NCI-H1092 (cell line): Measurements from ENCODE around the gene NUDCD3.

Experiments used
- DNase-seq: peaks from one replicate; lab custom pipeline; 2025; lab: John Stamatoyannopoulos, UW

The NUDCD3 gene

DNA sequence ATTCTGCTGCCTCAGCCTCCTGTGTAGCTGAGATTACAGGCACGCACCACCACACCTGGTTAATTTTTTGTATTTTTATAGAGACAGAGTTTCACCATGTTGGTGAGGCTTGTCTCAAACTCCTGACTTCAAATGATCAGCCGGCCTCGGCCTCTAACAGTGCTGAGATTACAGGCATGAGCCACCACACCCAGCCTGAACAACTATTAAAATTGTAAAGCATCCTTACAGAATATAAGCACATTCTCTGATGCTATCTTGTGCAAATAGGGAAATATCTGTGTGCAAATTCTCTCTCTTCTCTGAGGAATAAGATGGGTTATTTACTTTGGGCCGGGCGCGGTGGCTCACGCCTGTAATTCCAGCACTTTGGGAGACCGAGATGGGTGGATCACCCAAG is 12.5 kb downstream of the NUDCD3 start:
- no peak for DNase-seq

DNA sequence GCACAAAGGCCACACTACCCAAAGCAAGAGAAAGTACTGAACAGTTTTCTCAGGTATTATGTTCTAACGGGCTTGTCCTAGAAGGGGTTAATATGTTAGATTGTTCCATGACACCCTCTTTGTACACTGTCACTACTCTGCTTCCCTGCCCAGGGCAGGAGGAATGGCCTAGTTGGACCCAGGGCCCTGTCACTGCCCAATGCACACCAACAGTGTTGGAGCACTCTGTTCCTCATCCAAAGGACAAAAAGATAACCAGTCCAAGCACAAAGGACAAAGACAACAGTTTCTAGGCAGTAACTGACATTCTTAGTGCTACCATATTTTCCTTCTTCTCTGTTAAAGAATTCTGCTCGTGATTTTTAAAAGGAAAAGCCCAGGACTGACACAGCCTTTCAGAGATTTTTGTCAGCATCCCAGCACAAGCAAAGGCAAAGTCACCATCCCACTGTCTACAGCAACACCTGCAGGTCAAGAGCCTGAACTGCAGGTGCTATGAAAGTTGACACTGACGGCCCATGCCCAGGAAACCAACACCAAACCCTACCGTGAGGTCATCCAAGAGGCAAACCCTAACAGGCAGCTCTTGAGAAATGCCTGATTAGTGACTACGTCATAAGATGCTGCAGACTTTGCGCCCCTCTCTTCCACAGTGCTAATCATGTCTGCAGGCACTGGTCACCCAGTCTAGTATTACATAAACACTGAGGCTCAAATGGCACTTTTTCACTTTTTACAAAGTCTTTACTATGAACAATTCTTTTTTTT is 13.2 kb downstream of the NUDCD3 start:
- peak; percentile 62 for DNase-seq

DNA sequence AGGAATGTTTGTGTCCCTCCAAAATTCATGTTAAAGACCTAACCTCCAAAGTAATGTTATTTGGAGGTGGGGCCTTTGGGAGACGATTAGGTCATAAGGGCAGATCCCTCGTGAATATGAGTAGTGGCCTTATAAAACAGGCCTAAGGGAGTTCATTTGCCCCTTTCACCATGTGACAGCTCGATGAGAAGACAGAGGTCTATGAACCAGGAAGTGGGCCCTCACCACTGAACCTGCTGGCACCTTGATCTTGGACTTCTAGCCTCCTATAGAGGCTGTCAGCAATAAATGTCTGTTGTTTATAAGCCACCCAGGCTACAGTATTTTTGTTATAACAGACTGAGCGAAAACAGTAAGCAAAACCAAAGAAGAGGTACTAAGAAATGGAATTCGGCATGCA is 14.1 kb downstream of the NUDCD3 start:
- no peak for DNase-seq

- DNase-seq: no peak
Measured at GRCh38 chr7:44473295-44473694, 17.2 kb downstream of the NUDCD3 start.

DNA sequence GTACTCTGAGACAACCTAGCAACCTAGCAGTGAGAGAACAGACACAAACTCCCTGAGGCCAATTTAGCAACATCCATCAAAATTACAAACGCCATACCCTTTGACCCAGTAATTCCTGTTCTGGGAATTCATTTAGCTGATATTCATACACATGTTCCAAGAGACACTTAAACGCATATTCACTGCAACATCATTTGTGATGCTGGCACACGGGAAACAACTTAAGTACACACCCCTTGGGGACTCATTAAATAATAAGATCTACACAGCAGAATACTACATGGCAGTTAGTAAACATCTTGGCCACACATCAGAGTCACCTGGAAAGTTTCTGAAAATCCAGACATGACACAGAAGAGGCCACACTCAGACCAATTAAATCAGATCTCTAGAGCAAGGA is 17.6 kb downstream of the NUDCD3 start:
- no peak for DNase-seq

GRCh38 chr7:44471850-44472249 is 18.6 kb downstream of the NUDCD3 start:
- DNase-seq: no peak

- peak; percentile 22 for DNase-seq
Measured at GRCh38 chr7:44471436-44471835, 19.0 kb downstream of the NUDCD3 start.

DNA sequence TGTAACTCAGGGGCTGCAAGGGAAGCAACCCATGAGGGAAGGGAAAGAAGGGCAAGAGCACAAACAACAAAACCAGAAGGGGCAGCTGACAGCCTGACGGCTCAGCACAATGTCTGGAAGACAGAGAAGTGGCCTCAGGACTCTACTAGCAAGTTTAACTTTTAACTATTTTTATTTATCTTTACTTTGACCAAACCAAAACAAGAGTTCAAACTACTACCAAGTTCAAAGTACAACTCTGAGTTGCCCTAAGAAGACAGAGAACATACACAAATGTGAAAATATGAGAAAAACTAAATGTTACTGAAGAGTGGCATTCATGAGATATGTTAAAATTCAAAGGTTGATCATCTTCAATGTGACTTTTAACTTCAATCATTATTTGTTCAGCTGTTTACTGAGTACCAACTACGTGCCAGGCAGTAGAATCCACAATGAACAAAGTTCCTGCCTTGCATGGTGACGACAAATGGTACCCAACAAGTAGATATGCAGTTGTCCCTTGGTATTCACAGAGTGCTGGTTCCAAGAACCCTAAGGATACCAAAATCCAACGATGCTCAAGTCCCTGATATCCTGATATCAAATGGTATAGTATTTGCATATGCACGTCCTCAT is 19.7 kb downstream of the NUDCD3 start:
- no peak for DNase-seq

GRCh38 chr7:44470135-44470479 is 20.4 kb downstream of the NUDCD3 start:
- DNase-seq: no peak

DNA sequence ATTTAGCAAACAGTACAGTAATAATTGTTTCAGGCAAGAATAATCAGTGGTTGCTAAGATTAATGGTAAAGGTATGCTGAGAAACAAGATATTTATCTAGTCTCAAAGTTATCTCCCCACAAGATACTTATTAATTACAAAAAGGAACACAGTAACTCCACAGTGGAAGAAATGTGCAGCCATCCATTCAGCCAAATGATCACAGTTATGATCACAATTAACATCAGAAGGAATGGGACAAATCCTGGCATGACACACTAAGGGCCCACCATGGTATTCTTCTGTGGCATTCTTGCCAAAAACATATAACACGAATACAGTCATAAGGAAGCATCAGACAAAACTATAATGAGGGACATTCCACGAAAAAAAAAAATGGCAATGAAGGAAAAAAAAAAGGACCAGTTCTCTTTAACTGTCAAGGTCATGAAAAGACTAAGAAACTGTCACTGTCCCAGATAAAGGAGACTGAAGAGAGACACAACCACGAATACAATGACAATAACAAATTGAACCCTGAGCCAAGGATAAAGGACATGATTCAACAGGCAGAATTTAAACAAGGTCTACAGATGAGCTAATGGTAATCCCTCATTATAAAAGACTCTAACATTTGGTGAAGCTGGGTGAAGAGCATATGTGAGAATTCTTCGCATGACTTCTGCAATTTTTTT is 20.9 kb downstream of the NUDCD3 start:
- DNase-seq: no peak

DNA sequence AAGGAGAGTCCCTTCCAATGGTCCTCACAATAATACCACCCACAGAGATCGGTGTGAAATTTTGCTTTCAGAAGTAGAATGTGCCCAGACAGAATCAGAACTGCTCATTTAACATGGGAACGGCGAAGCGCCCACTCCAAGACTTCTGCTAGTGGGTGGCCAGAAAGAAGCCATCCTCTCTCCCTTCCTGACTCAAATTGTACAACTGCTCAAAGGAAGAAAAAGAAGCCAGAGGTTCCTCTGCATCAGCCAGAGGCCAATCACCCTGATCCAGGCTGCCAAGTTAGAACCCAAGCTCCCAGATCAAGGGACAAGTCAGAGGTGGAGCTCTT is 23.3 kb downstream of the NUDCD3 start:
- no peak for DNase-seq

DNA sequence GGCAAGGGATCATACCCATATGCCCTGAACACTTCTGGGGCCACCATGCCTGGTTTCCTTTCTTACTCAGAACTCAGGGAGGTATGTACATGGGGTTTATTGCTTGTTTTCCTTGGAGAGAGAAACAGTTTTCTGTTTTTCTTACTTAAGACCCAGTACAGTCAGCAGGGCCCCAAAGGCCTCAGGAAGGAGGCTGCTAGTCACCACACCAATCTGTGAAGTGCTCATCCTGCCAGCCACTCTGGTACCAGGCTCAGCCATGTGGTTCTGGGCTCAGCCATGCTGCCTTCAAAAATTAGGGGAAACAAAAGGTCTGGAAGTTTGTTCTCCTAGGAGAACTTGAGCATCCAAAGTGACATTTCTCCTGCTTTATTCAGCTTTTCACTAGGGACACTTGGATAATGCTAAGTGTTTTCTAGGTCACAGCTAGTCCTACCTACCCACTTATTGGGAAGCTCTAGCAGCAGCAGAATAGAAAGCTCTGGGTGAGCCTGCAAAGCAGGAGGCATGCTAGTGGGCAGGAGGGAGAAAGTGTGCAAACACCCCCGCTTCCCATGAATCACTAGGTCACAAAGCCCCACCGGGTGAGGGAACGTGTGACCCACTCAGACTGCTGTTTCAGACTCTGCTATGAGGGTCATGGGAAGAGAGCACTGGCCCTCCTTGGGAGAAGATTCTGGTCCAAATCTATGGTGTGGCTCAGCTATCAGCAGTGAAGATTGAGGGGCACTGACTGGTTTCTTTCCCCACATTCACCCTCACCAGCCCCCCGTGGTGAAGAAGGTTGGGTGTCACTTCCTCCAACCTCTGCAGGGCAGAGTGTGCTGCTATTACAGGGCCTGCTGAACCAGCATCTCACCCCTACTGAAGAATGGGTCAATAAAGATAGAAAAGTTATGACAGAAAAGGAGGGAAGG is 23.9 kb downstream of the NUDCD3 start:
- DNase-seq: no peak

- DNase-seq: no peak
Measured at GRCh38 chr7:44465490-44465889, 25.0 kb downstream of the NUDCD3 start.

GRCh38 chr7:44463169-44463808 is 27.2 kb downstream of the NUDCD3 start:
- no peak for DNase-seq

GRCh38 chr7:44461387-44461786 is 29.1 kb downstream of the NUDCD3 start:
- no peak for DNase-seq

DNA sequence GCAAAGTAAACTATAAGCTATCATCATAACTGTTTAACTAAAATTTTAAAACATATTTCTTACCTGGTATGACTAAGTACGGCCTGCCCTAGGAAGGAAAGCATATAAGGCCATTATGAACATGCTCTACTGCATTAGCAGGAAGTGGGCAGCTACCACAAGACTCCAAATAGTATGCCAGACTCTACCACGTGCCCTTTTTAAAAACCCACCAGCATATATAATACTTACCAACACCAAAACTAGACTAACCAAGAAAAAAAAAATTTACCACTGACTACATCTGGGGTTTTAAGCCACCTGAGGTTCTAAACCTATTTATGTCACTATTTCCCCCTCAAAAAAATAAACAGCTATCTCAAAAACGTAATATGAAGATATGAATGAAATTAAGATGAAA is 30.1 kb downstream of the NUDCD3 start:
- DNase-seq: no peak

- DNase-seq: no peak
Measured at GRCh38 chr7:44455155-44455554, 35.3 kb downstream of the NUDCD3 start.

- DNase-seq: no peak
Measured at GRCh38 chr7:44454348-44454747, 36.1 kb downstream of the NUDCD3 start.

DNA sequence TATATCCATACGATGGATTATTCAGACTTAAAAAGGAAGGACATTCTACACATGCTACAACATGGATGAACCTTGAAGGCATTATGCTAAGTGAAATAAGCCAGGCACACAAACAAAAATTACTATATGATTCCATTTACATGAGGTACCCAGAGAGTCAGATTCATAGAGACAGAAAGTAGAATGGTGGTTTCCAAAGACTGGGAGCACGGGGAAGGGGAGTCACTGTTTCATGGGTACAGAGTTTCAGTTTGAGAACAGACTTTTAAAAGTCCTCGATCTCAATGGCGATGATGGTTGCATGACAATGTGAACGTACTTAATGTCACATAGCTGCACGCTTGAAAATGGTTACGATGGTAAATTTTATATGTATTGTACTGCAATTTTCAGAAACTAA is 39.3 kb downstream of the NUDCD3 start:
- no peak for DNase-seq

- DNase-seq: no peak
Measured at GRCh38 chr7:44449584-44449928, 40.9 kb downstream of the NUDCD3 start.

- no peak for DNase-seq
Measured at GRCh38 chr7:44448922-44449583, 41.4 kb downstream of the NUDCD3 start.
